RPMI8226 (cell line): ENCODE measurements around the gene FKBP8.
"Not testable (repeated sequence)": the region's sequence is repeated elsewhere in the genome, so short reads cannot be mapped to it uniquely, and the experiment has no call there.

Experiments
- DNase-seq: peaks from one replicate; pipeline ENCODE4 v3.0.0-alpha.2; 2015

FKBP8 gene

DNA sequence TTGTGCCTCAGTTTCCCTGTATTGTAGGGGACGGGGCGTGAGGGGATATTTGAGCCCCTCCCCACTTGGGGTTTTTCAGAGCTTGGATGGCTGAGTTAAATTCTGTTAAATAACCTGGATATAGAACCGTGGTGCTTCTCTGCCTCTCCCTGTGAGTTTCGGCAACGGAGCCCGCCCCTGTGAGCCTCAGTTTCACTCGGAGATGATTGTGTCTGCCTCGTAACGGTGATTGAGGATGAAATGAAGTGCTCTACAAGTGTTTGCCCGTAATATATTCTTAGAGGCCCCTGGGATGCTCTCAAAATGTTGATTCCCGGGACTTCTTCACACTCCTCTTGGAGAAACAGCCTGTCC is 14.8 kb upstream of the FKBP8 start:
- DNase-seq = no peak

- peak; percentile 100 for DNase-seq
Observed at GRCh38 chr19:18557411-18558201, 14.2 kb upstream of the FKBP8 start, which contains the start of gene KXD1. Gene KXD1, plus strand, starts transcription at chr19:18557870. Its CDS starts 4,187 bp downstream, at chr19:18562057.

DNA sequence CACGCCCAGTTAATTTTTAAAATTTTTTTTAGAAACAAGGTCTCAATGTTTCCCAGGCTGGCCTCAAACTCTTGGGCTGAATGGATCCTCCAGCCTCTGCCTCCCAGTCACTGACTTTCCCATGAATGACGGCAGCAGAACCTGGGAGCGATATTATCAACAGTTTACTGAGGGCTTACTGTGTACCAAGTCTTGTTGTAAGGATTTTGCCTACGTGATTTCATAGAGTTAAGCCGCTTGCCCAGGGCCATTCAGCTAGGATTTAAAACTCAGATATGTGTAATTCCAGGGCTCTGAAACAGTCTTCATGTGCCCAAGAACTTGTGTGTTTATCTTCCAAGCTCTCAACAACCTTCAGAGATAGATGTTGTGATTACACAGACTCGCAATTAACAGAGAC is 8.3 kb upstream of the FKBP8 start:
- no peak for DNase-seq

GRCh38 chr19:18543814-18544475 is 572 bp upstream of the FKBP8 start:
- DNase-seq = peak; percentile 95

GRCh38 chr19:18541992-18542940 is 1.1 kb downstream of the FKBP8 start:
- DNase-seq = no peak

- DNase-seq = no peak
Observed at GRCh38 chr19:18541258-18541991, 1.9 kb downstream of the FKBP8 start.

GRCh38 chr19:18540200-18540599 is 3.2 kb downstream of the FKBP8 start:
- not testable (repeated sequence) for DNase-seq

DNA sequence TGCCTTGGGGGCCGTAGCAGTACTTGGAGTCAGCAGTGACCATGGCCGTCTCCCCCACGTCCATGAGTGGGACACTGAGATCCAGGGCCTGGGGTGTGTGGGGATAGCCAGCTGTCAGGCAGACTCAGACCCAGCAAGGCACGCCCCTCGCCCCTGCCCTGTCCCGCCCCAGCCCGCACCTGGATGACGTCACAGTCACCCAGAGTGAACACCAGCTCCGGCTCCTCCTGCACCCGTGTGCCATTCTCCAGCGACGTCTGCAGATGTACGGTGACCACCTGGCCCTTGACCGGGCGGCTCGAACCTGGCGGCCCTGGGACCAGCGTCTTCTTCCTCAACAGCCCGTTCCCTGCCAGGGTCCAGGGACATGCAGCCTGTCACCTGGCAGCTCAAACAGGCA is 4.0 kb downstream of the FKBP8 start:
- no peak for DNase-seq

DNA sequence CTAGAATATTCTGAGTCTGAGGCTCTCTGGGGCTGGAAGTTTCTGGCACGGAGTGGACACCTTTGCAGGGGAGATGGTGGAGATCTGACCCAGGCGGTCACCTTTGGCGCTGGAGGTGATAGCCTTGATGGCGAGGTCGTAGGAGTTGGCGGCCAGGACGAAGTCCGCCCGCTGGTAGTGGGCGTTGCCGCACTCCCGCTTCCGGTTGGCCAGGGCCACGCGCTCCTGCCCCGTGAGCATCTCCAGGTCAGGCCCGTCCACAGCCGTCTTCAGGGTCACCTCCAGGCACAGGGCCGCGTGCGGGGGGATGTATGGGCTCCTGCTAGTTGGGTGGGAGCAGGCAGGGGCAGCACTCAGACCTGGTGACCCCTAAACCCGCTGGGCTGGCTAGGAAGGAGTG is 5.3 kb downstream of the FKBP8 start:
- no peak for DNase-seq

DNA sequence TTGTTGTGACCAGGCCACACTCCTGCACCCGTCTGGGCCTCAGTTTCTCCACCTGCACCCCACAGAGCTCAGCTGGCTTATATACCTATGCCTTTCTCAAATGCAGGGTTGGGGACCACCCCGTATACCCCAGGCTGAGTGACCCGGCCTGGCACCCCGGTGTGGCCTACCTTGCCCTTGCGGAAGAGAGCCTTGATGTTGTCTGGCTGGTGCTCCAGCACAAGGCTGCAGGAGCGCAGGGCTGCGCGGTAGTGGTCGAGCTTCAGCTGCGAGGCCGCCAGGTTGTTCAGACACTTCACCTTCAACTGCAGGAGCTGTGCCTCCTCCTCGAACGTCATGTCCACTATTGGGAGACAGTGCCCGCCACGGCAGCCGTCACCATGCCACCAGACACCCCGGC is 5.9 kb downstream of the FKBP8 start:
- DNase-seq = no peak

GRCh38 chr19:18536475-18536874 is 6.9 kb downstream of the FKBP8 start:
- DNase-seq = no peak

- DNase-seq = no peak
Observed at GRCh38 chr19:18533058-18533457, 10.3 kb downstream of the FKBP8 start.

GRCh38 chr19:18532168-18532890 is 11.0 kb downstream of the FKBP8 start:
- no peak for DNase-seq

DNA sequence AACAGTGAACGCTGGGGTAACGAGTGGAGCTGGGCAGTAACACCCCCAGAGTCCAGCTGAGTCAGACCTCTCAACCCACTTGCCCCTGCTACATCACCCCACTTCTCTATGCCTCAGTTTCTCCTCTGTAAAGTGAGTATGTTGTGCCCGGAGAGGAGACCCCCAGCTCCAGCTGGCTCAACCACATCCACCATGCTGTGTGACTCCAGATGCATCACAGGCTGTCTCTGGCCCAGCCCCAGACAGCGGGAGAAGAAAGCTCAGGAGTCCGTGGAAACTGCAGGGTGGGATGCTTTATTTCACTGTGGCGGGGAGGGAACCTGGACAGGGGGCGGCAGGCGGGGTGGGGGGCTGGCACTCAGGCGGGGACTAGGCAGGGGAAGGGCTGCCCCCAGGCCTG is 11.9 kb downstream of the FKBP8 start:
- no peak for DNase-seq

DNA sequence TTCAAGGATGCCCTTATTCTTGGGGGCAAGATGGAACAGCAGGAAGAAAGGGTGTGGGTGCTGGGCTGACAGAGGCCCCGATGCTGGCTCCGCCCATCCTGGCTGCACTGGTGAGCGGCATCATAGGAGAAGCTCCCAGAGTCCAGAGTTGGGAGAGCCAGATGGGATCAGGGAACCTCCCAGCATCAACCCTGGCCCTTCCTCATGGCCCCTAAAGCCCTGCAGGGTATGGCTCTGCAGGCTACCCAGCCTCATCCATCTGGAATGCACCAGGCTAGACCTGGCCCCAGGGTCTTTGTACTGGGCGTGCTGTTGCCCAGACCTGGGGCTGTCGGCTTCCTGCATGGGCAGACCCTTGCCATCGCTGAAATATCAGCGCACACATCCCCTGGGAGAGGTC is 13.6 kb downstream of the FKBP8 start:
- no peak for DNase-seq

- no peak for DNase-seq
Observed at GRCh38 chr19:18526316-18526715, 17.1 kb downstream of the FKBP8 start.

DNA sequence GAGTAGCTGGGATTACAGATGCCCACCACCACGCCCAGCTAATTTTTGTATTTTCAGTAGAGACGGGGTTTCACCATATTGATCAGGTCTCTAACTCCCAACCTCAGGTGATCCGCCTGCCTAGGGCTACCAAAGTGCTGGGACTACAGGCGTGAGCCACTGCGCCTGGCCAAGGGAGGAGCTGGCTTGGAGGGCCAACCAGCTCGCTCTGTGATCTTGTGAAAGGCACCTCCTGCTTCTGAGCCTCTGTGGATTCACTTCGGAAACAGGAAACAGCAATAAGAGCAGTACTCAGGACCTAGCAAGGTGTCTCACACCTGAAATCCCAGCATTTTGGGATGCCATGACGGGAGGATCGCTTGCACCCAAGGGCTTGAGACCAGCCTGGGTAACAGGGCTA is 19.5 kb downstream of the FKBP8 start:
- DNase-seq = no peak

- not testable (repeated sequence) for DNase-seq
Observed at GRCh38 chr19:18522862-18523440, 20.4 kb downstream of the FKBP8 start.

DNA sequence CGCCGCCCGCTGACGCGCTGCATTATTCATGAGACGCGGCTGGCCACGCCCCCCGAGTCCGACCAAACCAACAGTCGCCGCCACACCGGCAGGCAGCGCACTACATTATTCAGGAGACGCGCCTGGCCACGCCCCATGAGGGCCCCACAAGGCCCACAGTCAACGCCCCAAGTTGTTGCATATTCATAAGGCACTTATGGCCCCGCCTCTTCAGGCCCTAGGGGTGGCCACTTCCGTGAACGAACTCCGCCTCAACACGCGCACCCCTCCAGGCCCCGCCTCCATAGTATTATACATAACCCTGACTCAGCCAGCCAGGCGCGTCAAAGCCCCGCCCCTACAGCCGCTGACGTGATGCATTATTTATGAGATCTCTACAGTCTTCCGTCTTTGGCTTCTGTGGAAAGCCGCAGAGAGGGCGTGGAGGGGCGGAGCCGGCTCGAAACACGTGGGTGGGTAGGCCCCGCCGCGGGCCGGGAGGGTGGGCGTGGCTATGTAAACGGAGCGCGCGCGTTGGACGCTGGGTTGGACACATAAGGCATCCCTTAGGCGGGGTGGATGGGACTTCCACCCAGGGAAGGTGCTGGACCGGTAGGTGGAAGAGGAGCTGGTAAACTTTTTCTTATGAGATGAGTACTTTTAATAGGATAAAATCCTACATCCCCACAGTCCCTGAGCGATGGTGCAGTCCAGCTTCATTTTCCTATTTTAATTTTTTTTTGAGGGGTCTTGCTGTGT is 21.1 kb downstream of the FKBP8 start:
- DNase-seq = peak; percentile 100

DNA sequence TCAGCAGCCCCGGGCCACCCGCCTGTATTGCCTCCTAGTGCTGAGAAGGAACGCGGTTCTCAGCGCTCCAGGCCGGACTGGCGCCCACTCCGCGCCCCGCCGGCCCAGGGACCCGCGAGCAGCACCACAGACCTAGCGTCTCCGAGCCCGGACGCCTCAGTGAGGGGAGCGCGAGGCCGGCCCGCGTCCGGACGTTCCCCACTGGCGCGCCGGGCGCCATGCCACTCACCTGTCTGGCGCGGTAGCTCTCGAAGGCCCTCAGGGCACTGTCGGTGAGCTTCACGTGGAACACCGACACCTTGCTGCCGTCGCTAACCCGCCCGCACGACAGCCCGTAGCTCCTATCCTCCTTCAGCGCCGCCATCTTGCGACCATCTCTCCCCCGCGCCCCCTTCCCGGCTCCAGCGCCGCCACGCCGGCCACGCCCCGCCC is 21.7 kb downstream of the FKBP8 start, which contains the start of gene ELL:
Gene ELL, minus strand, starts transcription at position 379 of the 432 bp plus-strand sequence. Its CDS starts 15 bp downstream, at position 364.
- DNase-seq = no peak
